Endothelial cell of umbilical vein (primary cell): ENCODE results near the gene WDR93. TPM values are rescaled to one million over a fixed set of nuclear protein-coding genes. Genes with fewer than 3 reads are reported as not detected.

ENCODE experiments used
- BruUV-seq: library from RNA; stranded (reverse); fragments of 400-500 nt; replicated peaks from 2 replicates; lab custom pipeline; 2021; lab: Mats Ljungman, UMichigan
- CTCF ChIA-PET: fragments of 300-600, 350-600 bp; sonication (Branson Sonifier 250); formaldehyde crosslinking; loops from one replicate; lab custom pipeline; 2021; ENCODE audit warnings: antibody characterized with exemption, inconsistent platforms; lab: Charles Lee
- POLR2A ChIA-PET: fragments of 300-600, 350-600 bp; sonication (Branson Sonifier 250); formaldehyde crosslinking; loops from one replicate; lab custom pipeline; 2021; ENCODE audit warnings: antibody characterized with exemption, inconsistent platforms; lab: Charles Lee
- DNase-seq: peaks from one replicate; pipeline ENCODE4 v3.0.0-alpha.2; 2011; ENCODE audit warnings: low read depth, low spot score
- FAIRE-seq: peaks from 2 replicates; lab custom pipeline; 2011; peaks lifted over from hg19 to GRCh38; lab: Jason Lieb, UNC
- H2AFZ ChIP-seq: 2 replicates; pipeline ENCODE4 v1.6.0; 2012; ENCODE audit warnings: low read depth, low read length, control low read depth, inconsistent platforms
- H3K27ac ChIP-seq: 2 replicates; pipeline ENCODE4 v1.5.1; 2011; ENCODE audit warnings: low read depth, mild to moderate bottlenecking, control low read depth, low read length, moderate library complexity; ENCODE audit not compliant: insufficient read depth
- H3K27me3 ChIP-seq, 2 experiments: 2 replicates each; pipeline versions ENCODE4 v1.6.0 to v1.6.1; 2011; ENCODE audit warnings: low read length in 2 of 2, mixed read lengths in 1 of 2; ENCODE audit not compliant: control insufficient read depth in 2 of 2, insufficient read depth in 2 of 2
- H3K36me3 ChIP-seq, 2 experiments: 2 replicates in 1 of 2; 3 replicates in 1 of 2; pipeline ENCODE4 v1.5.1; 2011; ENCODE audit warnings: low read length in 2 of 2, mild to moderate bottlenecking in 1 of 2, moderate library complexity in 1 of 2; ENCODE audit not compliant: control insufficient read depth in 2 of 2, insufficient read depth in 2 of 2; ENCODE audit errors: extremely low read depth in 1 of 2
- H3K4me1 ChIP-seq: 3 replicates; pipeline ENCODE4 v1.5.1; 2011; ENCODE audit warnings: mild to moderate bottlenecking, low read length; ENCODE audit not compliant: control insufficient read depth, insufficient read depth; ENCODE audit errors: extremely low read depth
- H3K4me2 ChIP-seq: 2 replicates; pipeline ENCODE4 v1.6.1; 2011; ENCODE audit warnings: low read length, control low read depth, mixed read lengths; ENCODE audit not compliant: insufficient read depth
- H3K4me3 ChIP-seq, 3 experiments: fragments of 200-600 bp in 1 of 3; sonication (generic), shearing (Covaris generic) in 1 of 3; replicated peaks in 1 of 3; 2 replicates each; pipeline ENCODE4 v1.5.1; 2011 to 2016; ENCODE audit warnings: control low read depth in 3 of 3, low read length in 3 of 3, mild to moderate bottlenecking in 2 of 3, inconsistent platforms in 1 of 3, low read depth in 1 of 3, moderate library complexity in 1 of 3; ENCODE audit not compliant: insufficient read depth in 1 of 3
- H3K79me2 ChIP-seq: 2 replicates; pipeline ENCODE4 v1.6.0; 2012; ENCODE audit warnings: low read length, inconsistent platforms; ENCODE audit not compliant: control insufficient read depth, insufficient read depth
- H3K9ac ChIP-seq: replicated peaks from 2 replicates; pipeline ENCODE3; 2011; ENCODE audit warnings: low read length, control low read depth; ENCODE audit not compliant: insufficient read depth; ENCODE audit errors: extremely low read depth
- H3K9me1 ChIP-seq: replicated peaks from 3 replicates; pipeline ENCODE4 v1.6.0; 2011; ENCODE audit warnings: mild to moderate bottlenecking, low read length; ENCODE audit not compliant: control insufficient read depth, insufficient read depth; ENCODE audit errors: extremely low read depth
- H3K9me3 ChIP-seq: replicated peaks from 2 replicates; pipeline ENCODE4 v1.5.1; 2012; ENCODE audit warnings: low read length, inconsistent platforms; ENCODE audit not compliant: control insufficient read depth, insufficient read depth
- H4K20me1 ChIP-seq: replicated peaks from 2 replicates; pipeline ENCODE3; 2011; ENCODE audit warnings: mild to moderate bottlenecking, low read length; ENCODE audit not compliant: control insufficient read depth, insufficient read depth; ENCODE audit errors: extremely low read depth
- EZH2 ChIP-seq: IDR thresholded peaks from 2 replicates; pipeline ENCODE4 v1.6.1; 2012; ENCODE audit warnings: borderline replicate concordance, low read depth, mild to moderate bottlenecking, moderate library complexity, low read length, inconsistent platforms; ENCODE audit not compliant: severe bottlenecking
- JUN ChIP-seq: IDR thresholded peaks from 2 replicates; pipeline ENCODE4 v1.6.1; 2011; ENCODE audit warnings: borderline replicate concordance, low read depth; ENCODE audit not compliant: insufficient read length, insufficient read depth
- MAX ChIP-seq: IDR thresholded peaks from 2 replicates; pipeline ENCODE4 v1.6.1; 2011; ENCODE audit not compliant: insufficient read depth, insufficient read length
- POLR2A ChIP-seq: IDR thresholded peaks from 2 replicates; pipeline ENCODE4 v1.6.1; 2012; ENCODE audit warnings: low read depth, mild to moderate bottlenecking, control low read depth, low read length
- POLR2AphosphoS5 ChIP-seq: IDR thresholded peaks from 2 replicates; pipeline ENCODE4 v1.6.1; 2012; ENCODE audit warnings: low read depth, mild to moderate bottlenecking, control low read depth, low read length, moderate library complexity; ENCODE audit not compliant: insufficient read depth
- dilution Hi-C: fragments of 300-500 bp; cut with MboI; formaldehyde crosslinking; loops from one replicate; pipeline ENCODE4 v1.15.0; 2019; ENCODE audit warnings: low sequenced_read_pairs; ENCODE audit not compliant: extremely low pct_ligation_motif_present
- intact Hi-C: fragments of 100-400 bp; cut with micrococcal nuclease; formaldehyde crosslinking; loops from one replicate; pipeline ENCODE4 v1.10.0; 2022
- polyA plus RNA-seq, 4 experiments: library from polyadenylated mRNA; depleted of rRNA in 3 of 4; stranded (reverse) in 3 of 4; unstranded in 1 of 4; fragments of >200 nt; gene quantifications; 2 replicates each; pipeline versions ENCODE4 v1.2.1 to v1.2.3, GENCODE V29; 2011 to 2012; ENCODE audit warnings: missing spikeins in 1 of 4
- total RNA-seq: library from RNA; stranded (reverse); gene quantifications from 2 replicates; pipeline ENCODE4 v1.2.3, GENCODE V29; 2021

The WDR93 gene
- total and polyA plus RNA-seq, 2 donors (not counting 3 experiments of a cell fraction or from before 2014, with no cell fraction given), result 0.07 TPM; not detected in 1

- POLR2A ChIA-PET, result no interaction called here
- dilution Hi-C loops, result no loop called here
- no peaks in the 10 kb centered on the region for H3K9me1 ChIP-seq
- no peak overlapping the region for H3K9ac ChIP-seq
- no peaks in the 10 kb centered on the region for H3K9me3 ChIP-seq
- H3K27ac ChIP-seq, result no peak overlapping the region
- DNase-seq, result no peak
- H2AFZ ChIP-seq, result no peak overlapping the region
- no peak overlapping the region for H3K4me2 ChIP-seq
- no peak for TF ChIP-seq EZH2
- no peak for TF ChIP-seq JUN
- TF ChIP-seq MAX, result no peak
- TF ChIP-seq POLR2AphosphoS5, result no peak
- TF ChIP-seq POLR2A, result no peak
- H3K4me1 ChIP-seq, result peaks cover 16% of the 10 kb centered on the region
- H3K79me2 ChIP-seq, result no peaks in the 10 kb centered on the region
- H3K4me3 ChIP-seq, result no peak overlapping the region
- no peaks in the 10 kb centered on the region for H4K20me1 ChIP-seq
- H3K27me3 ChIP-seq, result no peaks in the 10 kb centered on the region
- intact Hi-C loops, result no loop called here
- CTCF ChIA-PET, result interaction anchor here (0.6 kb wide), 1 partner anchor 13 kb away, joined by 3 read pairs; no protein-coding TSS in a partner anchor
- H3K36me3 ChIP-seq, result no peaks in the 10 kb centered on the region
- FAIRE-seq, result no peak
- BruUV-seq, result no TSS peak
Observed at GRCh38 chr15:89660556-89660955, 30.1 kb upstream of the WDR93 start.

- CTCF ChIA-PET, result interaction anchor here (0.7 to 4.6 kb wide), 7 partner anchors 9 to 558 kb away, joined by 3 to 55 read pairs (median 3); no protein-coding TSS in a partner anchor
- dilution Hi-C loops, result no loop called here
- H3K4me3 ChIP-seq, result peak overlapping the region in 1 of 3 experiments; percentile 20
Observed at GRCh38 chr15:89662893-89663626, 27.6 kb upstream of the WDR93 start.

More at GRCh38 chr15:89662893-89663626, 27.6 kb upstream of the WDR93 start:
- TF ChIP-seq POLR2A (peak; percentile 96), POLR2AphosphoS5 (peak; percentile 91), MAX (no peak)
- H3K27me3 ChIP-seq, result no peaks in the 10 kb centered on the region
- POLR2A ChIA-PET, result interaction anchor here (0.6 kb wide), 1 partner anchor 13 kb away, joined by 3 read pairs; no protein-coding TSS in a partner anchor
- DNase-seq (peak; percentile 68), FAIRE-seq (peak; percentile 98)
- H3K9me3 ChIP-seq, result no peaks in the 10 kb centered on the region
- no peaks in the 10 kb centered on the region for H3K36me3 ChIP-seq
- H2AFZ ChIP-seq, result peak overlapping the region; percentile 89
- H3K4me1 ChIP-seq, result peaks cover 20% of the 10 kb centered on the region
- intact Hi-C loops, result loop anchor here (1.0 kb wide), 1 partner anchor 8 kb away; the partner anchor contains the start of gene KIF7
- H4K20me1 ChIP-seq, result no peaks in the 10 kb centered on the region
- H3K27ac ChIP-seq, result peak overlapping the region; percentile 82
- no peaks in the 10 kb centered on the region for H3K79me2 ChIP-seq
- peak overlapping the region; percentile 61 for H3K9ac ChIP-seq
- no peaks in the 10 kb centered on the region for H3K9me1 ChIP-seq
- H3K4me2 ChIP-seq, result peak overlapping the region; percentile 83
- no TSS peak for BruUV-seq
